LHCN-M2 (cell line): ENCODE data around the gene PRRT2. TPM values are rescaled to one million over a fixed set of nuclear protein-coding genes. Genes with fewer than 3 reads are reported as not detected.
A peak's percentile ranks its signal among the peaks of the same experiment; 100 is the strongest.
"Not testable (repeated sequence)": the region's sequence is repeated elsewhere in the genome, so short reads cannot be mapped to it uniquely, and the experiment has no call there.

Source experiments
- DNase-seq: peaks from one replicate; pipeline ENCODE4 v3.0.0-alpha.2; 2012; ENCODE audit warnings: low read depth
- total RNA-seq: library from RNA; depleted of rRNA; stranded (reverse); fragments of >200 nt; gene quantifications from 2 replicates; pipeline ENCODE4 v1.2.3, GENCODE V29; 2014

The PRRT2 gene
- total RNA-seq, 1 experiment from 2014 or later = 1.1 TPM

GRCh38 chr16:29790949-29791844, 20.8 kb upstream of the PRRT2 start:
- DNase-seq = no peak

- DNase-seq = no peak
These were observed 19.9 kb upstream of the PRRT2 start for GRCh38 chr16:29791845-29792807.

DNA sequence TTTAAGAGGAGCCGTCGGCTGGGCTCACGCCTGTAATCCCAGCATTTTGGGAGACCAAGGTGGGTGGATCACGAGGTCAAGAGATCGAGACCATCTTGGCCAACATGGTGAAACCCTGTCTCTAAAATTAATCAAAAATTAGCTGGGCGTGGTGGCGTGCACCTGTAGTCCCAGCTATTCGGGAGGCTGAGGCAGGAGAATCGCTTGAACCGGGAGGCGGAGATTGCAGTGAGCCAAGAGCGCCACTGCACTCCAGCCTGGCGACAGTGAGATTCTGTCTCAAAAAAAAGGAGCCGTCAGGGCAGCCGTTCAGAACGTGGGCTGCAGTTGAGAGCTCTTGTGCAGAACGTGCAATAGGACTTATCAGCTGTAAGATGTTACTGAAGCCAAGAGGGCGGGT, 18.8 kb upstream of the PRRT2 start:
- not testable (repeated sequence) for DNase-seq

GRCh38 chr16:29794231-29794710, 17.7 kb upstream of the PRRT2 start:
- no peak for DNase-seq

GRCh38 chr16:29802416-29802935, 9.5 kb upstream of the PRRT2 start:
- no peak for DNase-seq

DNA sequence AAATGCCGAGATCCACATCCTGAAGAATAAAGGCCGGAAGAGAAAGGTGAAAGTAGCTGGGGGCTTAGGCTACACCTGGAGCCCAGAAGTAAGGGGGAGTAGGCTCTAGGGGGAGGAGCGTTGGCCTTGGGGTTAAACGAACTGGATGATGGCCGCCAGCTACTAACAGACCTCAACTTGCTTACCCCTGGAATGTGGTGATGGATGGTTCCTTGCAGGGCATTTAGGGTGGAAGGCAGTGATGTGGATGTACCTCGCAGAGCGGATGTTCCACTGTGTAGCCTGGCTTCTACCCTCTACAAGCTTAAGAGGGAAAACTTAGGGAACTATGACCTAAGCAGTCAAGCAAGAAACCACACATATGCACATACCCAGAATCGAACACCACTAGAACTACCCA, 8.0 kb upstream of the PRRT2 start:
- DNase-seq = no peak

DNA sequence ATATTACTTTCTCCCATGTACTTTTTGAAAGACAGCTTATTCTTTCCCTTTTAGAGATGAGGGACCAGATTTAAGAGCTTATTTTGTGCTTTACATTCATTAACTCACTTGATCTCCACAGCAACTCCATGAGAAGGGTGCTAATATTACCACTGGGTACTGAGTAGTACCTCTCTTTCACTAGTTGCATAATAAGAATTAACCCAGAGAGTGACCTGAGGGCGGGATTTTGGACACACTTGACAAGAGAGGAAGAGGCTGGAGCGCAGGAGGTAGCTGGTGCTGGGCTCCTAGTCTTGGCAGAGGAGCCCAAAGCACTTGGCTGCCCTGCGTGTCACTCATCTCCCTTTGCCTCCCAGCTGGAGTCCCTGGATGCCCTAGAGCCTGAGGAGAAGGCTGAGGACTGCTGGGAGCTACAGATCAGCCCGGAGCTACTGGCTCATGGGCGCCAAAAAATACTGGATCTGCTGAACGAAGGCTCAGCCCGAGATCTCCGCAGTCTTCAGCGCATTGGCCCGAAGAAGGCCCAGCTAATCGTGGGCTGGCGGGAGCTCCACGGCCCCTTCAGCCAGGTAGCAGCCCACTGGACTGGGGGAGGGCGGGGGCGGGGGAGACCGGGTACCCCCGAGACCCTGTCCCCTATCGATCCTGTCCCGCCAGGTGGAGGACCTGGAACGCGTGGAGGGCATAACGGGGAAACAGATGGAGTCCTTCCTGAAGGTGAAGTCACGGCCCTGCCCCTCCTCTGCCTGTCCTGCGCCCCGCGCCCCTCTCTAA, 7.3 kb upstream of the PRRT2 start:
- no peak for DNase-seq

- DNase-seq = peak; percentile 95
These were observed 6.5 kb upstream of the PRRT2 start for GRCh38 chr16:29805232-29806098.

- no peak for DNase-seq
These were observed 5.9 kb upstream of the PRRT2 start, which contains the start of gene MAZ for GRCh38 chr16:29806099-29806579. Gene MAZ, plus strand, starts transcription at chr16:29806529. Its CDS starts 173 bp downstream, at chr16:29806702.

DNA sequence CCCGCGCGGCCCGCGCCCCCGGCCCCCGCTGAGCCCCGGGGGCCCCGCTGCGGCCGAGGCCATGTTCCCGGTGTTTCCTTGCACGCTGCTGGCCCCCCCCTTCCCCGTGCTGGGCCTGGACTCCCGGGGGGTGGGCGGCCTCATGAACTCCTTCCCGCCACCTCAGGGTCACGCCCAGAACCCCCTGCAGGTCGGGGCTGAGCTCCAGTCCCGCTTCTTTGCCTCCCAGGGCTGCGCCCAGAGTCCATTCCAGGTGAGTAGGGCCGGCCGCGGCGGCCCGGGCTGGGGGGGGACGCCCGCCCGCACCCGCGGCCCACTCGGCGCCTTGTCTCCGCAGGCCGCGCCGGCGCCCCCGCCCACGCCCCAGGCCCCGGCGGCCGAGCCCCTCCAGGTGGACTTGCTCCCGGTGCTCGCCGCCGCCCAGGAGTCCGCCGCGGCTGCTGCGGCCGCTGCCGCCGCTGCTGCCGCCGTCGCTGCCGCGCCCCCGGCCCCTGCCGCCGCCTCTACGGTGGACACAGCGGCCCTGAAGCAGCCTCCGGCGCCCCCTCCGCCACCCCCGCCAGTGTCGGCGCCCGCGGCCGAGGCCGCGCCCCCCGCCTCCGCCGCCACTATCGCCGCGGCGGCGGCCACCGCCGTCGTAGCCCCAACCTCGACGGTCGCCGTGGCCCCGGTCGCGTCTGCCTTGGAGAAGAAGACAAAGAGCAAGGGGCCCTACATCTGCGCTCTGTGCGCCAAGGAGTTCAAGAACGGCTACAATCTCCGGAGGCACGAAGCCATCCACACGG, 5.2 kb upstream of the PRRT2 start:
- peak; percentile 66 for DNase-seq

DNA sequence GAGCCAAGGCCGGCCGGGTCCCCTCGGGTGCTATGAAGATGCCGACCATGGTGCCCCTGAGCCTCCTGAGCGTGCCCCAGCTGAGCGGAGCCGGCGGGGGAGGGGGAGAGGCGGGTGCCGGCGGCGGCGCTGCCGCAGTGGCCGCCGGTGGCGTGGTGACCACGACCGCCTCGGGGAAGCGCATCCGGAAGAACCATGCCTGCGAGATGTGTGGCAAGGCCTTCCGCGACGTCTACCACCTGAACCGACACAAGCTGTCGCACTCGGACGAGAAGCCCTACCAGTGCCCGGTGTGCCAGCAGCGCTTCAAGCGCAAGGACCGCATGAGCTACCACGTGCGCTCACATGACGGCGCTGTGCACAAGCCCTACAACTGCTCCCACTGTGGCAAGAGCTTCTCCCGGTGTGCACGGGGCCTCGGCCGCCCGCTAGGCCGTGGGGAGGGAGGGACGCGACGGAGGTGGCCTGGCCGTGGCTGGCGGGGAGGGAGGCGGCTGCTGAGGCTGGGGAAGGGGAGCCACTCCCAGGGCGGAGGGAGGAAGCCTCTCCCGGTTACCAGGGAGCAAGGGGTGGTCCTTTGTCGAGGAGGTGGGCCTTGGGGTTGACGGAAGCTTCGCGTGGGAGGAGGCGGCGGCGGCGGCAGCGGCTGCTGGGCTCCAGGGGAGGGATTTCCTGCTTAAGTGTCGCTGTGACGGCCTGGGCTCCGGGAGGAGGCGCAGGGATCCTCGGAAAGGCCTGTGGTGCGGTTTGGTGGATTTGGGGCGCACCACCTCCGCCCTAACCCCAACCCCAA, 4.4 kb upstream of the PRRT2 start:
- DNase-seq = peak; percentile 90

DNA sequence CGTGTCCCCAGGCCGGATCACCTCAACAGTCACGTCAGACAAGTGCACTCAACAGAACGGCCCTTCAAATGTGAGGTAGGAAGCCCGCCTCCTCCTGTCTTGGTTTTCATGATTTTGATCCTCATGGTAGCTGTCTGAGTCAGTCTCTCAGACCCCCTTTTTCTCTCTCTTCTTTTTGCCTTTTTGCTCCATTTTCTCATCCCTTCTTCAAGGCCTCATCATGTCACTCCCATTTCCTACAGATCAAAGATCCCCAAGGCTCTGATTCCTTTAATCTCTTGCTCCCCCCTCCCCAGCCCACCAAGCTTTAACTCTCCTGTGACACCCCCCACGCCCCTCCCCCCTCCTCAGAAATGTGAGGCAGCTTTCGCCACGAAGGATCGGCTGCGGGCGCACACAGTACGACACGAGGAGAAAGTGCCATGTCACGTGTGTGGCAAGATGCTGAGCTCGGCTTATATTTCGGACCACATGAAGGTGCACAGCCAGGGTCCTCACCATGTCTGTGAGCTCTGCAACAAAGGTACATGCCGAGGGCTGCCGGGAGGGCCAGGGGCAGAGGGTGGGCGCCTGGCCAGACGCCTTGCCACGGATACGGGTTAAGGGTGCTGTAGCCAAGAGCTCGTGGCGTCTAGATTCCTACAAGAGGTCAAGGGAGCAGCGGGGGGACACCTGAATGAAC, 3.6 kb upstream of the PRRT2 start:
- DNase-seq = no peak

GRCh38 chr16:29809031-29809747, 2.8 kb upstream of the PRRT2 start:
- no peak for DNase-seq

- DNase-seq = no peak
These were observed 1.9 kb upstream of the PRRT2 start for GRCh38 chr16:29809850-29810698.

DNA sequence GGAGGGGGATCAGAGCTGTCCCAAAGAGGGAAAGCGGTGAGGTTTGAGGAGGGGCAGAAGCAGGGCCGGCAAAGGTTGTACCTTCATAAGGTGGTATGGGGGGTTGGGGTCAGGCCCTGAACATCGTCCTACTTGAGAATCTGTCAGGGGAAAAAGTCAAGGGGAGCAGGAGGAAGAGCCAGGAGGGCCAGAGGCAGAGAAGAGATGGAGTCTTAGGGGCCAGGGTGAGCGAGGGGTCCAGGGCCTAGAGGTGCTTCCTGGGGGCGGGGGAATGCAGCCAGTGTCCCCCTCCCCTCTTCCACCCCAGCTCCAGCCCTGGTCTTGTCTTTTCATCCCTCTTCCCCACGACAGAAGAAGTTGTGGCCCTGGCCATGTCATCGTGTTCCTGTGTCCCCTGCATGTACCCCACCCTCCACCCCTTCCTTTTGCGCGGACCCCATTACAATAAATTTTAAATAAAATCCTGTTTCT, 1.3 kb upstream of the PRRT2 start:
- DNase-seq = no peak
